ENCODE data around the gene ACOT7. TPM values are rescaled to one million over a fixed set of nuclear protein-coding genes. Genes with fewer than 3 reads are reported as not detected.

Gene ACOT7
- total and polyA plus RNA-seq, 2 of the 13 experiments (the other 11 are each of a cell fraction or from before 2014, with no cell fraction given): 33.0 to 55.8 TPM

DNA sequence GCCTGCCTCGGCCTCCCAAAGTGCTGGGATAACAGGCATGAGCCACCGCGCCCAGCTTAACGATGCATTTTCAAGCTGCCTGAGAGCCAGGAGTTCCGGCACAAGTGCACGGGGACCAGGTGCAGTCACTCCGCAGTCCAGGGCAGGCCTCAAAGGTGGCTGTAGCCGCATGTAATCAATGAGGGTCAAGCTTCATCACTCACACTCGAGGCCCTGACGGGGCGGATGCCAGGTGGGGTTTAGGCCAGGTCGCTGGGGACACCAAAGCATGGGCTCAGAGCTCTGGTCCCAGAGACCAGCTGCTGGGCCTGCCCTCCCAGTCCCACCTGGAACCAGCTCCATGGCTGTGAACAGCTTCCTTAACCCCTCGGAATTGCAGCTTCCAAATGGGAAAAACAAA, 106.5 kb downstream of the ACOT7 start:
- BruUV-seq (replicated peaks): no TSS peak
- no peak for DNase-seq (ENCODE audit: low spot score)
- Histone ChIP-seq H3K4me1 (ENCODE audit: insufficient read depth, low read length) (peaks cover 10% of the 10 kb centered on the region), H3K27ac (ENCODE audit: extremely low read length, insufficient read depth, low read length) (no peak overlapping the region), H3K36me3 (replicated peaks in 1 of 2; ENCODE audit: control insufficient read depth in 1 of 2, insufficient read depth in 2 of 2, low read length in 2 of 2) (peaks cover 1 to 23% of the 10 kb centered on the region in 2 experiments; a peak in 4 of 5 replicates), H3K9ac (ENCODE audit: insufficient read depth, low read depth, low read length) (no peak overlapping the region), H3K4me3 (replicated peaks in 1 of 3; ENCODE audit: insufficient read depth in 1 of 3, low read depth in 2 of 3, low read length in 3 of 3) (no peak overlapping the region), H3K79me2 (ENCODE audit: insufficient read depth, low read length) (no peaks in the 10 kb centered on the region), H3K9me3 (ENCODE audit: low read length) (no peaks in the 10 kb centered on the region), H4K20me1 (ENCODE audit: insufficient read depth, low read length) (no peaks in the 10 kb centered on the region), H2AFZ (ENCODE audit: low read length) (no peak overlapping the region), H3K27me3 (ENCODE audit: control insufficient read depth in 1 of 2, insufficient read depth in 2 of 2, low read length in 2 of 2) (no peaks in the 10 kb centered on the region), H3K4me2 (ENCODE audit: low read depth, low read length) (no peak overlapping the region)
- CTCF ChIA-PET (ENCODE audit: low intra/inter-chr PET ratio, low total read pairs): no interaction called here
- 88% methylated on average over 1 of the region's 13 CpGs for WGBS (ENCODE audit: low lambda C conversion rate)
- FAIRE-seq: no peak
- POLR2A ChIA-PET: no interaction called here
- no peak for TF ChIP-seq MTA1 (CRISPR knock-in tag; IDR thresholded peaks at IDR 0.05; ENCODE audit: borderline replicate concordance)
- no peak for TF ChIP-seq ZNF660 (CRISPR knock-in tag; IDR thresholded peaks at IDR 0.05; ENCODE audit: borderline replicate concordance, low read depth)
- TF ChIP-seq ZNF232 (CRISPR knock-in tag; IDR thresholded peaks at IDR 0.05; ENCODE audit: borderline replicate concordance): no peak
- TF ChIP-seq MLX (CRISPR knock-in tag; IDR thresholded peaks at IDR 0.05): no peak
- no peak for TF ChIP-seq BORCS8-MEF2B (CRISPR knock-in tag; IDR thresholded peaks at IDR 0.05)
- TF ChIP-seq RFXAP (CRISPR knock-in tag; IDR thresholded peaks at IDR 0.05; ENCODE audit: borderline replicate concordance): no peak
- no peak for TF ChIP-seq ZNF12 (CRISPR knock-in tag; IDR thresholded peaks at IDR 0.05)
- no peak for TF ChIP-seq CC2D1A (CRISPR knock-in tag; IDR thresholded peaks at IDR 0.05)
- no peak for TF ChIP-seq ZNF33A (CRISPR knock-in tag; IDR thresholded peaks at IDR 0.05; ENCODE audit: borderline replicate concordance)
- no peak for TF ChIP-seq GRHL1 (CRISPR knock-in tag; conservative IDR thresholded peaks at IDR 0.05)
- no peak for TF ChIP-seq ZNF766 (CRISPR knock-in tag; IDR thresholded peaks at IDR 0.05; ENCODE audit: borderline replicate concordance)
- TF ChIP-seq ZNF570 (CRISPR knock-in tag; IDR thresholded peaks at IDR 0.05; ENCODE audit: borderline replicate concordance): no peak
- no peak for TF ChIP-seq GFI1 (CRISPR knock-in tag; IDR thresholded peaks at IDR 0.05; ENCODE audit: borderline replicate concordance)
- TF ChIP-seq, protein P1, sequence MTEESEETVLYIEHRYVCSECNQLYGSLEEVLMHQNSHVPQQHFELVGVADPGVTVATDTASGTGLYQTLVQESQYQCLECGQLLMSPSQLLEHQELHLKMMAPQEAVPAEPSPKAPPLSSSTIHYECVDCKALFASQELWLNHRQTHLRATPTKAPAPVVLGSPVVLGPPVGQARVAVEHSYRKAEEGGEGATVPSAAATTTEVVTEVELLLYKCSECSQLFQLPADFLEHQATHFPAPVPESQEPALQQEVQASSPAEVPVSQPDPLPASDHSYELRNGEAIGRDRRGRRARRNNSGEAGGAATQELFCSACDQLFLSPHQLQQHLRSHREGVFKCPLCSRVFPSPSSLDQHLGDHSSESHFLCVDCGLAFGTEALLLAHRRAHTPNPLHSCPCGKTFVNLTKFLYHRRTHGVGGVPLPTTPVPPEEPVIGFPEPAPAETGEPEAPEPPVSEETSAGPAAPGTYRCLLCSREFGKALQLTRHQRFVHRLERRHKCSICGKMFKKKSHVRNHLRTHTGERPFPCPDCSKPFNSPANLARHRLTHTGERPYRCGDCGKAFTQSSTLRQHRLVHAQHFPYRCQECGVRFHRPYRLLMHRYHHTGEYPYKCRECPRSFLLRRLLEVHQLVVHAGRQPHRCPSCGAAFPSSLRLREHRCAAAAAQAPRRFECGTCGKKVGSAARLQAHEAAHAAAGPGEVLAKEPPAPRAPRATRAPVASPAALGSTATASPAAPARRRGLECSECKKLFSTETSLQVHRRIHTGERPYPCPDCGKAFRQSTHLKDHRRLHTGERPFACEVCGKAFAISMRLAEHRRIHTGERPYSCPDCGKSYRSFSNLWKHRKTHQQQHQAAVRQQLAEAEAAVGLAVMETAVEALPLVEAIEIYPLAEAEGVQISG (CRISPR knock-in tag; IDR thresholded peaks at IDR 0.05): no peak
- TF ChIP-seq, protein P2, sequence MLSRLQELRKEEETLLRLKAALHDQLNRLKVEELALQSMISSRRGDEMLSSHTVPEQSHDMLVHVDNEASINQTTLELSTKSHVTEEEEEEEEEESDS (CRISPR knock-in tag; IDR thresholded peaks at IDR 0.05; ENCODE audit: borderline replicate concordance): no peak
- TF ChIP-seq, protein P3, sequence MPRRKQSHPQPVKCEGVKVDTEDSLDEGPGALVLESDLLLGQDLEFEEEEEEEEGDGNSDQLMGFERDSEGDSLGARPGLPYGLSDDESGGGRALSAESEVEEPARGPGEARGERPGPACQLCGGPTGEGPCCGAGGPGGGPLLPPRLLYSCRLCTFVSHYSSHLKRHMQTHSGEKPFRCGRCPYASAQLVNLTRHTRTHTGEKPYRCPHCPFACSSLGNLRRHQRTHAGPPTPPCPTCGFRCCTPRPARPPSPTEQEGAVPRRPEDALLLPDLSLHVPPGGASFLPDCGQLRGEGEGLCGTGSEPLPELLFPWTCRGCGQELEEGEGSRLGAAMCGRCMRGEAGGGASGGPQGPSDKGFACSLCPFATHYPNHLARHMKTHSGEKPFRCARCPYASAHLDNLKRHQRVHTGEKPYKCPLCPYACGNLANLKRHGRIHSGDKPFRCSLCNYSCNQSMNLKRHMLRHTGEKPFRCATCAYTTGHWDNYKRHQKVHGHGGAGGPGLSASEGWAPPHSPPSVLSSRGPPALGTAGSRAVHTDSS (CRISPR knock-in tag; conservative IDR thresholded peaks at IDR 0.05): no peak
- no peak for TF ChIP-seq SATB2 (CRISPR knock-in tag; IDR thresholded peaks at IDR 0.05)
- no peak for TF ChIP-seq ZNF607 (CRISPR knock-in tag; IDR thresholded peaks at IDR 0.05; ENCODE audit: borderline replicate concordance)
- intact Hi-C loops (cut with micrococcal nuclease; ENCODE audit: unreplicated experiment): no loop called here
- in situ Hi-C loops (cut with HindIII; ENCODE audit: extremely low pct_ligation_motif_present, low pct_unique_long_range_greater_than_20kb): no loop called here
- no peak for ATAC-seq

Data from HepG2 (cell line).